OCI-LY3 (cell line): ENCODE measurements around the gene AHRR.

Experiments used
- CTCF ChIP-seq: fragments of 200-600, 300-600 bp; sonication (generic); IDR thresholded peaks from 2 replicates; pipeline ENCODE4 v1.5.1; 2014; ENCODE audit warnings: antibody characterized with exemption, low read length, low read depth
- EZH2phosphoT487 ChIP-seq: fragments of 200-600 bp; shearing (Covaris generic); IDR thresholded peaks from 2 replicates; pipeline ENCODE4 v1.6.1; 2018; ENCODE audit warnings: antibody characterized with exemption, mixed run types, low read depth

GRCh38 chr5:407801-408268, 86.3 kb downstream of the AHRR start:
- TF ChIP-seq CTCF (no peak), EZH2phosphoT487 (no peak)
